HEK293 (cell line): Measurements from ENCODE around the gene KLHL36.

Experiments
- CTCF ChIA-PET: fragments of 350-600 bp; formaldehyde crosslinking; extraction: SDS; loops from one replicate; lab custom pipeline; 2021; ENCODE audit warnings: antibody characterized with exemption; lab: Yijun Ruan, JAX
- POLR2A ChIA-PET: fragments of 300-600 bp; formaldehyde crosslinking; extraction: SDS; loops from one replicate; lab custom pipeline; 2020; ENCODE audit warnings: antibody characterized with exemption, inconsistent platforms; lab: Yijun Ruan, JAX
- H3K27ac ChIP-seq: fragments of 200-500 bp; sonication (Bioruptor generic); 2 replicates; pipeline ENCODE4 v1.5.1; 2014; ENCODE audit warnings: low read depth, low read length, control low read depth, inconsistent platforms; ENCODE audit errors: extremely low read depth
- H3K36me3 ChIP-seq, 2 experiments: fragments of 200-500 bp in 1 of 2; sonication (Bioruptor generic) in 1 of 2; 1 replicate in 1 of 2; 2 replicates in 1 of 2; pipeline ENCODE4 v1.5.1; 2014 to 2017; ENCODE audit warnings: inconsistent platforms in 2 of 2, low read length in 2 of 2; ENCODE audit not compliant: control insufficient read depth in 2 of 2, insufficient read depth in 1 of 2
- H3K4me1 ChIP-seq: fragments of 200-500 bp; sonication (Bioruptor generic); 2 replicates; pipeline ENCODE4 v1.5.1; 2014; ENCODE audit warnings: mild to moderate bottlenecking, low read length, inconsistent platforms; ENCODE audit not compliant: control insufficient read depth, insufficient read depth
- H3K4me3 ChIP-seq: 2 replicates; pipeline ENCODE4 v1.5.1; 2011; ENCODE audit warnings: low read depth, mild to moderate bottlenecking, control low read depth, low read length, moderate library complexity
- H3K9me3 ChIP-seq: fragments of 200-500 bp; sonication (Bioruptor generic); 2 replicates; pipeline ENCODE4 v1.5.1; 2014; ENCODE audit warnings: low read depth, low read length, inconsistent platforms; ENCODE audit not compliant: control insufficient read depth, insufficient read depth
- BCL11A ChIP-seq: fragments of 450-650 bp; formaldehyde crosslinking; IDR thresholded peaks from 2 replicates; pipeline ENCODE4 v1.5.1; 2016; ENCODE audit warnings: low read depth, missing biosample characterization, missing genetic modification characterization
- GLIS2 ChIP-seq: fragments of 450-650 bp; formaldehyde crosslinking; IDR thresholded peaks from 2 replicates; pipeline ENCODE4 v1.5.1; 2016; ENCODE audit warnings: missing biosample characterization, missing genetic modification characterization
- ZNF138 ChIP-seq: fragments of 450-650 bp; formaldehyde crosslinking; IDR thresholded peaks from 2 replicates; pipeline ENCODE4 v1.5.1; 2016; ENCODE audit warnings: missing biosample characterization, missing genetic modification characterization, borderline replicate concordance
- ZNF23 ChIP-seq: fragments of 450-650 bp; formaldehyde crosslinking; IDR thresholded peaks from 2 replicates; pipeline ENCODE4 v1.5.1; 2016; ENCODE audit warnings: missing biosample characterization, missing genetic modification characterization, borderline replicate concordance
- ZNF391 ChIP-seq: fragments of 450-650 bp; formaldehyde crosslinking; IDR thresholded peaks from 2 replicates; pipeline ENCODE4 v1.5.1; 2016; ENCODE audit warnings: low read depth, missing biosample characterization, missing genetic modification characterization, borderline replicate concordance
- ZNF555 ChIP-seq: fragments of 450-650 bp; formaldehyde crosslinking; conservative IDR thresholded peaks from 2 replicates; pipeline ENCODE4 v1.5.1; 2017; ENCODE audit warnings: missing biosample characterization, mild to moderate bottlenecking, missing genetic modification characterization, inconsistent platforms
- ZNF623 ChIP-seq: fragments of 450-650 bp; formaldehyde crosslinking; IDR thresholded peaks from 2 replicates; pipeline ENCODE4 v1.5.1; 2016; ENCODE audit warnings: missing biosample characterization, missing genetic modification characterization
- ZNF664 ChIP-seq: fragments of 450-650 bp; formaldehyde crosslinking; IDR thresholded peaks from 2 replicates; pipeline ENCODE4 v1.5.1; 2016; ENCODE audit warnings: missing biosample characterization, missing genetic modification characterization
- ZNF768 ChIP-seq: fragments of 450-650 bp; formaldehyde crosslinking; IDR thresholded peaks from 2 replicates; pipeline ENCODE4 v1.5.1; 2018; ENCODE audit warnings: missing biosample characterization, mild to moderate bottlenecking, missing genetic modification characterization
- TF ChIP-seq, protein P1 (sequence below): fragments of 450-650 bp; formaldehyde crosslinking; IDR thresholded peaks from 2 replicates; pipeline ENCODE4 v1.5.1; 2016; ENCODE audit warnings: missing biosample characterization, missing genetic modification characterization
- TF ChIP-seq, protein P2 (sequence below): fragments of 450-650 bp; formaldehyde crosslinking; IDR thresholded peaks from 2 replicates; pipeline ENCODE4 v1.5.1; 2017; ENCODE audit warnings: missing biosample characterization, missing genetic modification characterization
- TF ChIP-seq, protein P3 (sequence below): fragments of 450-650 bp; formaldehyde crosslinking; conservative IDR thresholded peaks from 2 replicates; pipeline ENCODE4 v1.5.1; 2016; ENCODE audit warnings: low read depth, missing biosample characterization, missing genetic modification characterization
- TF ChIP-seq, protein P4 (sequence below): fragments of 450-650 bp; formaldehyde crosslinking; IDR thresholded peaks from 2 replicates; pipeline ENCODE4 v1.5.1; 2016; ENCODE audit warnings: missing biosample characterization, missing genetic modification characterization
- TF ChIP-seq, protein P5 (sequence below): fragments of 450-650 bp; formaldehyde crosslinking; IDR thresholded peaks from 2 replicates; pipeline ENCODE4 v1.5.1; 2016; ENCODE audit warnings: missing biosample characterization, missing genetic modification characterization, low read depth

The KLHL36 gene

DNA sequence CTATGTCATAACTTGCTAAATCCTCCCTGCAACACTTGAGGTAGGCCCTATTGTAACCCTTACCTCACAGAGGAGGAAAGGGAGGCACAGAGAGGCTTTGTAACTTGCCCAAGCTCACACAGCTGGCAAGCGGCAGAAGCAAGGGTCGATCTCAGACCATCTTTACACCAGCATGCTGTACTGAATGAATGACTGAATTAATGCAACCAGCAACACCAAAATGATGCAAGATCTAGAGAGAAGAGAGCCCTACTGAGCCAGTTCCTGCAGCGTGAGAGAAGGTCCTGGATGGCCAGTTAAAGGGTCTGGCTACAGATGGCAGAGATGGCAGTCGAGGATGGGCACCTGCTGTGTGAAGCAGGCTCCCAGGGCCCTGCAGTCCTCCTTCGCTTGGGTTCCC, 8.2 kb upstream of the KLHL36 start (continued):
- TF ChIP-seq, protein P1, sequence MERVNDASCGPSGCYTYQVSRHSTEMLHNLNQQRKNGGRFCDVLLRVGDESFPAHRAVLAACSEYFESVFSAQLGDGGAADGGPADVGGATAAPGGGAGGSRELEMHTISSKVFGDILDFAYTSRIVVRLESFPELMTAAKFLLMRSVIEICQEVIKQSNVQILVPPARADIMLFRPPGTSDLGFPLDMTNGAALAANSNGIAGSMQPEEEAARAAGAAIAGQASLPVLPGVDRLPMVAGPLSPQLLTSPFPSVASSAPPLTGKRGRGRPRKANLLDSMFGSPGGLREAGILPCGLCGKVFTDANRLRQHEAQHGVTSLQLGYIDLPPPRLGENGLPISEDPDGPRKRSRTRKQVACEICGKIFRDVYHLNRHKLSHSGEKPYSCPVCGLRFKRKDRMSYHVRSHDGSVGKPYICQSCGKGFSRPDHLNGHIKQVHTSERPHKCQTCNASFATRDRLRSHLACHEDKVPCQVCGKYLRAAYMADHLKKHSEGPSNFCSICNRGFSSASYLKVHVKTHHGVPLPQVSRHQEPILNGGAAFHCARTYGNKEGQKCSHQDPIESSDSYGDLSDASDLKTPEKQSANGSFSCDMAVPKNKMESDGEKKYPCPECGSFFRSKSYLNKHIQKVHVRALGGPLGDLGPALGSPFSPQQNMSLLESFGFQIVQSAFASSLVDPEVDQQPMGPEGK: no peak
- TF ChIP-seq ZNF768 (no peak), ZNF23 (no peak), BCL11A (no peak), GLIS2 (tag by site-specific recombination) (no peak), ZNF391 (tag by site-specific recombination) (no peak), ZNF138 (tag by site-specific recombination) (no peak), ZNF623 (tag by site-specific recombination) (no peak), ZNF555 (tag by site-specific recombination) (no peak)
- TF ChIP-seq, protein P2, sequence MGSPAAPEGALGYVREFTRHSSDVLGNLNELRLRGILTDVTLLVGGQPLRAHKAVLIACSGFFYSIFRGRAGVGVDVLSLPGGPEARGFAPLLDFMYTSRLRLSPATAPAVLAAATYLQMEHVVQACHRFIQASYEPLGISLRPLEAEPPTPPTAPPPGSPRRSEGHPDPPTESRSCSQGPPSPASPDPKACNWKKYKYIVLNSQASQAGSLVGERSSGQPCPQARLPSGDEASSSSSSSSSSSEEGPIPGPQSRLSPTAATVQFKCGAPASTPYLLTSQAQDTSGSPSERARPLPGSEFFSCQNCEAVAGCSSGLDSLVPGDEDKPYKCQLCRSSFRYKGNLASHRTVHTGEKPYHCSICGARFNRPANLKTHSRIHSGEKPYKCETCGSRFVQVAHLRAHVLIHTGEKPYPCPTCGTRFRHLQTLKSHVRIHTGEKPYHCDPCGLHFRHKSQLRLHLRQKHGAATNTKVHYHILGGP: no peak
- TF ChIP-seq, protein P3, sequence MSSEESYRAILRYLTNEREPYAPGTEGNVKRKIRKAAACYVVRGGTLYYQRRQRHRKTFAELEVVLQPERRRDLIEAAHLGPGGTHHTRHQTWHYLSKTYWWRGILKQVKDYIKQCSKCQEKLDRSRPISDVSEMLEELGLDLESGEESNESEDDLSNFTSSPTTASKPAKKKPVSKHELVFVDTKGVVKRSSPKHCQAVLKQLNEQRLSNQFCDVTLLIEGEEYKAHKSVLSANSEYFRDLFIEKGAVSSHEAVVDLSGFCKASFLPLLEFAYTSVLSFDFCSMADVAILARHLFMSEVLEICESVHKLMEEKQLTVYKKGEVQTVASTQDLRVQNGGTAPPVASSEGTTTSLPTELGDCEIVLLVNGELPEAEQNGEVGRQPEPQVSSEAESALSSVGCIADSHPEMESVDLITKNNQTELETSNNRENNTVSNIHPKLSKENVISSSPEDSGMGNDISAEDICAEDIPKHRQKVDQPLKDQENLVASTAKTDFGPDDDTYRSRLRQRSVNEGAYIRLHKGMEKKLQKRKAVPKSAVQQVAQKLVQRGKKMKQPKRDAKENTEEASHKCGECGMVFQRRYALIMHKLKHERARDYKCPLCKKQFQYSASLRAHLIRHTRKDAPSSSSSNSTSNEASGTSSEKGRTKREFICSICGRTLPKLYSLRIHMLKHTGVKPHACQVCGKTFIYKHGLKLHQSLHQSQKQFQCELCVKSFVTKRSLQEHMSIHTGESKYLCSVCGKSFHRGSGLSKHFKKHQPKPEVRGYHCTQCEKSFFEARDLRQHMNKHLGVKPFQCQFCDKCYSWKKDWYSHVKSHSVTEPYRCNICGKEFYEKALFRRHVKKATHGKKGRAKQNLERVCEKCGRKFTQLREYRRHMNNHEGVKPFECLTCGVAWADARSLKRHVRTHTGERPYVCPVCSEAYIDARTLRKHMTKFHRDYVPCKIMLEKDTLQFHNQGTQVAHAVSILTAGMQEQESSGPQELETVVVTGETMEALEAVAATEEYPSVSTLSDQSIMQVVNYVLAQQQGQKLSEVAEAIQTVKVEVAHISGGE (tag by site-specific recombination): no peak
- TF ChIP-seq, protein P4, sequence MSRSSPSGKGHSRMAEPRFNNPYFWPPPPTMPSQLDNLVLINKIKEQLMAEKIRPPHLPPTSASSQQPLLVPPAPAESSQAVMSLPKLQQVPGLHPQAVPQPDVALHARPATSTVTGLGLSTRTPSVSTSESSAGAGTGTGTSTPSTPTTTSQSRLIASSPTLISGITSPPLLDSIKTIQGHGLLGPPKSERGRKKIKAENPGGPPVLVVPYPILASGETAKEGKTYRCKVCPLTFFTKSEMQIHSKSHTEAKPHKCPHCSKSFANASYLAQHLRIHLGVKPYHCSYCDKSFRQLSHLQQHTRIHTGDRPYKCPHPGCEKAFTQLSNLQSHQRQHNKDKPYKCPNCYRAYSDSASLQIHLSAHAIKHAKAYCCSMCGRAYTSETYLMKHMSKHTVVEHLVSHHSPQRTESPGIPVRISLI (tag by site-specific recombination): no peak

DNA sequence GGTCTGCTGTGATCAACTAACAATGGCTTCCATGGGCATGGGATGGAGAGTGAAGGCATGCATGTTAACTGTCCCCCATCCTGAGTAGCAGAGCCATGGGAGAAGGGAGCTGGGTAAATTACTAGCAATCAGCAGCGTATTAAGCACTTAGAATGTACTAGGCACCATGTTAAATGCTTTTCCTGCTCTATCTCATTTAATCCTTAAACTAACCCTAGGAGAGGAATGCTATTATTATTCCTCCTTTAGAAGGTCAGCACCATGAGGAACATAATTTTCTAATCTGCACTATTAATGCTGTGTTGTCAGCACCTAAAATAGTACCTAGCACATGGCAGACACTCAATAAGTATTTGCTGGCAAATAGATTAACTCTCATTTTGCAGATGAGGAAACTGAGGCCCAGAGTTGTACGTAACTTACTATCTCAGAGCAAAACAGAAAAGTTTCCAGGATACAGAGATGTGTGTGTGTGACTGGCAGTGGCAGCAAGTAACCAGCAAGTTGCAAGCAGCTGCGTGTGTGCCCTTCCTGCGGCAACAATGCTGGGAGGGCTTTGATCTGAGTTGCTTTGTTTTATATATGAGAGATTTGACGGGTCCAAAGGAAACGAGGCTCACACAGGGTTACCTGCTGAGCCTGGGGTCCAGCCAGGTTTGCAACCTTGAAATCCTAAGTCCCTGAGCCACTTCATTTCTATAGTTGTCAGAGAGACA, 6.5 kb upstream of the KLHL36 start:
- Histone ChIP-seq H3K36me3 (no peaks in the 10 kb centered on the region), H3K9me3 (no peaks in the 10 kb centered on the region), H3K4me1 (no peaks in the 10 kb centered on the region), H3K4me3 (no peak overlapping the region), H3K27ac (no peak overlapping the region)
- TF ChIP-seq ZNF664 (tag by site-specific recombination): peak; percentile 95
- TF ChIP-seq, protein P5, sequence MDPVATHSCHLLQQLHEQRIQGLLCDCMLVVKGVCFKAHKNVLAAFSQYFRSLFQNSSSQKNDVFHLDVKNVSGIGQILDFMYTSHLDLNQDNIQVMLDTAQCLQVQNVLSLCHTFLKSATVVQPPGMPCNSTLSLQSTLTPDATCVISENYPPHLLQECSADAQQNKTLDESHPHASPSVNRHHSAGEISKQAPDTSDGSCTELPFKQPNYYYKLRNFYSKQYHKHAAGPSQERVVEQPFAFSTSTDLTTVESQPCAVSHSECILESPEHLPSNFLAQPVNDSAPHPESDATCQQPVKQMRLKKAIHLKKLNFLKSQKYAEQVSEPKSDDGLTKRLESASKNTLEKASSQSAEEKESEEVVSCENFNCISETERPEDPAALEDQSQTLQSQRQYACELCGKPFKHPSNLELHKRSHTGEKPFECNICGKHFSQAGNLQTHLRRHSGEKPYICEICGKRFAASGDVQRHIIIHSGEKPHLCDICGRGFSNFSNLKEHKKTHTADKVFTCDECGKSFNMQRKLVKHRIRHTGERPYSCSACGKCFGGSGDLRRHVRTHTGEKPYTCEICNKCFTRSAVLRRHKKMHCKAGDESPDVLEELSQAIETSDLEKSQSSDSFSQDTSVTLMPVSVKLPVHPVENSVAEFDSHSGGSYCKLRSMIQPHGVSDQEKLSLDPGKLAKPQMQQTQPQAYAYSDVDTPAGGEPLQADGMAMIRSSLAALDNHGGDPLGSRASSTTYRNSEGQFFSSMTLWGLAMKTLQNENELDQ: no peak
- POLR2A ChIA-PET: no interaction called here
- CTCF ChIA-PET: interaction anchor here (0.6 kb wide), 3 partner anchors 10 to 84 kb away, joined by 3 read pairs; no protein-coding TSS in a partner anchor
